ENCODE measurements around the gene SUGP1. TPM values are rescaled to one million over a fixed set of nuclear protein-coding genes. Genes with fewer than 3 reads are reported as not detected.

SUGP1 gene
- total RNA-seq, 1 experiment from 2014 or later: 73.8 TPM

DNA sequence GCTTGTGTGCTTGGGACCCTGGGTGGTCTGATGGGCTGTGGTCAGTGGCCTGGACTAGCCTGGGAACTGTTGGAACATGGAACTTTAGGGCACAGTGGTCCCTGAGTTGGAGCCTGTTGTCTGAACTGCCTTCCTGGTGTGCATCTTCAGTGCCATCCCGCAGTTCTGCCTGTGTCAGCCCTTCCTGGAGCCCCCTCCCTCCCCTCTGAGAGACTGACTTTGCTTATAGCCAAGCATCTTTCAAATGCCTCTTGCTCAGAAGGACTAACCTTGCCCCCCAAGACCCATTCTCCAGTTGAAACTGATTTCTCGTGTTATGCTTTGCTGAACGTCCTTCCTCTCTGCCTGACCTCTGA, 14.7 kb upstream of the SUGP1 start:
- ChIA-PET POLR2A (ENCODE audit: low non-redundant PET) (no interaction called here), CTCF (no interaction called here)
- no peak overlapping the region for H3K27ac ChIP-seq (ENCODE audit: low read depth, low read length, poor library complexity, severe bottlenecking)
- no peak for DNase-seq (ENCODE audit: low spot score)
- no TSS peak for BruUV-seq (replicated peaks)
- H3K27me3 ChIP-seq (replicated peaks; ENCODE audit: insufficient read depth, low read depth, low read length, poor library complexity): no peaks in the 10 kb centered on the region
- H3K4me1 ChIP-seq (ENCODE audit: insufficient read depth, low read length, poor library complexity, severe bottlenecking): no peaks in the 10 kb centered on the region
- intact Hi-C loops (cut with micrococcal nuclease; ENCODE audit: unreplicated experiment): no loop called here
- no peak for TF ChIP-seq EZH2 (IDR thresholded peaks at IDR 0.05; ENCODE audit: borderline replicate concordance, low read depth, low read length, poor library complexity, severe bottlenecking)
- TF ChIP-seq, protein P1, sequence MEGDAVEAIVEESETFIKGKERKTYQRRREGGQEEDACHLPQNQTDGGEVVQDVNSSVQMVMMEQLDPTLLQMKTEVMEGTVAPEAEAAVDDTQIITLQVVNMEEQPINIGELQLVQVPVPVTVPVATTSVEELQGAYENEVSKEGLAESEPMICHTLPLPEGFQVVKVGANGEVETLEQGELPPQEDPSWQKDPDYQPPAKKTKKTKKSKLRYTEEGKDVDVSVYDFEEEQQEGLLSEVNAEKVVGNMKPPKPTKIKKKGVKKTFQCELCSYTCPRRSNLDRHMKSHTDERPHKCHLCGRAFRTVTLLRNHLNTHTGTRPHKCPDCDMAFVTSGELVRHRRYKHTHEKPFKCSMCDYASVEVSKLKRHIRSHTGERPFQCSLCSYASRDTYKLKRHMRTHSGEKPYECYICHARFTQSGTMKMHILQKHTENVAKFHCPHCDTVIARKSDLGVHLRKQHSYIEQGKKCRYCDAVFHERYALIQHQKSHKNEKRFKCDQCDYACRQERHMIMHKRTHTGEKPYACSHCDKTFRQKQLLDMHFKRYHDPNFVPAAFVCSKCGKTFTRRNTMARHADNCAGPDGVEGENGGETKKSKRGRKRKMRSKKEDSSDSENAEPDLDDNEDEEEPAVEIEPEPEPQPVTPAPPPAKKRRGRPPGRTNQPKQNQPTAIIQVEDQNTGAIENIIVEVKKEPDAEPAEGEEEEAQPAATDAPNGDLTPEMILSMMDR (conservative IDR thresholded peaks at IDR 0.05; ENCODE audit: low read depth, low read length): no peak
- H3K9me3 ChIP-seq (ENCODE audit: low read depth, low read length, poor library complexity, severe bottlenecking): no peaks in the 10 kb centered on the region
- peaks cover 34% of the 10 kb centered on the region for H3K36me3 ChIP-seq (ENCODE audit: insufficient read depth, low read length, poor library complexity, severe bottlenecking)
- no peak overlapping the region for H3K4me3 ChIP-seq (ENCODE audit: low read depth, low read length, poor library complexity, severe bottlenecking)

DNA sequence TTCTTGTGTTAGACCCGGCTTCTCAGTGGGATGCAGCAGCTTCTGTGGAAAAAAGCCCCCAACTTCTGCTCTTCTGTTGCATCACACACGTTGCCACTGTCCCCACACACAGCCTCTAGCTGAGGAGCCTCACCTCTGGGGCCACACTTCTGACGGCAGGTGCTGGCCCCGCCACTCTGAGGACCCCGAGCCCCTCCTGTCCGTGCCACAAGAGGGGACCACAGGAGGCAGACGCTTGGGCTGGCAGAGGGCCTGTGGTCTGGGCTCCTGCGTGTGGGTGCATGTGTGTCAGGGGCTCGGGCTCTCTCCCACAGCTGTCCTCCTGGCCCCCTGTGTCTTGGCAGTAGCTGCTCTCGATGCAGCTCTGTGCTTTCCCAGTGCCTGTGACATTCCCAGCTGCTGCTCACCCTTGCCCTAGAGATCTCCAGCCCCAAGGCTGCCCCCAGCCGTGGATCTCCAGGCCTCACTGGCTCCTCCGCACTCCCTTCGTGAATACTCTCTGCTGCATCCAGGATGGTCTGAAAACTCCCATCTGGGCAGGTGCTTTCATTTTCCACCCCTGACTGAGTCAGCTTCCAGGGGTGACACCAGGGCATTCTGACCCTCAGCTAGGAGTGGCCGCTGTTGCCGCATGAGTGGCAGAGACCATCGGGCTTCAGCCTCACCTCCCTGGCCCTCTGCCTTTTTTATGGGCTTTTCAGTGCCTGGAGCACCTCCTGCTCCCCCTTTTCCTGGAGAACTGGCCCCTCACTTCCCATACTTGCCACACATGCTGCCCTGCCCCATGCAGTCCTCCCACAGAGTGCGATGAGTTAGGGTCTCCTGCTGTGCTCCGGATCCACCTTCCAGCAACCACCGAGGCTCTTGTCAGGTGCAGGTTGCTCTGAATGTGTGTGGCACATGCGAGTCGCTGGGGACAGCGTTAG, 14.0 kb upstream of the SUGP1 start:
- no TSS peak for BruUV-seq (replicated peaks)
- POLR2A ChIA-PET (ENCODE audit: low non-redundant PET): no interaction called here
- TF ChIP-seq, protein P1 (conservative IDR thresholded peaks at IDR 0.05; ENCODE audit: low read depth, low read length): no peak
- TF ChIP-seq EZH2 (IDR thresholded peaks at IDR 0.05; ENCODE audit: borderline replicate concordance, low read depth, low read length, poor library complexity, severe bottlenecking): no peak
- Histone ChIP-seq H3K4me1 (ENCODE audit: insufficient read depth, low read length, poor library complexity, severe bottlenecking) (no peaks in the 10 kb centered on the region), H3K9me3 (ENCODE audit: low read depth, low read length, poor library complexity, severe bottlenecking) (no peaks in the 10 kb centered on the region), H3K36me3 (ENCODE audit: insufficient read depth, low read length, poor library complexity, severe bottlenecking) (peaks cover 37% of the 10 kb centered on the region), H3K4me3 (ENCODE audit: low read depth, low read length, poor library complexity, severe bottlenecking) (no peak overlapping the region), H3K27me3 (replicated peaks; ENCODE audit: insufficient read depth, low read depth, low read length, poor library complexity) (no peaks in the 10 kb centered on the region), H3K27ac (ENCODE audit: low read depth, low read length, poor library complexity, severe bottlenecking) (no peak overlapping the region)
- CTCF ChIA-PET: no interaction called here
- no peak for DNase-seq (ENCODE audit: low spot score)
- intact Hi-C loops (cut with micrococcal nuclease; ENCODE audit: unreplicated experiment): no loop called here

DNA sequence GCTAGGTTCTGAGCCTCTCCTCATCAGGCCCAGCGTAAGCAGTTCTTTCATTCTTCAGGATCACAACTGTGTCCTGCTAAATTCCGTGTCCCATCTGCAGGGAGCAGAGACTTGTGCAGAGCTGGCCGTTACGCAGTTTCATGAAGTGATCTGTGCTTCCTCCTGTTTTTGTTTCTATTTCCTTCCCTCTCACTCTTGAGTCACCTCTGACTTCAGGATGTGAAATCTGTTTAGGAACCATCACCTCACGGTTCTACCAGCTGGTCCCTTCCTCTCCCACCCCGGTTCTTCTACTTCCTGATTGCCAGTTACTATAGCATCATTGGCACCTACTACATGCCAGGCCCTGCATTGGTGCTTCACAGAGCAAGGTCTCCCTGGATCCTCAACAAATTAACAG, 8.8 kb upstream of the SUGP1 start:
- TF ChIP-seq, protein P1 (conservative IDR thresholded peaks at IDR 0.05; ENCODE audit: low read depth, low read length): no peak
- no peak for TF ChIP-seq EZH2 (IDR thresholded peaks at IDR 0.05; ENCODE audit: borderline replicate concordance, low read depth, low read length, poor library complexity, severe bottlenecking)
- no TSS peak for BruUV-seq (replicated peaks)
- intact Hi-C loops (cut with micrococcal nuclease; ENCODE audit: unreplicated experiment): no loop called here
- POLR2A ChIA-PET (ENCODE audit: low non-redundant PET): no interaction called here
- Histone ChIP-seq H3K27me3 (replicated peaks; ENCODE audit: insufficient read depth, low read depth, low read length, poor library complexity) (no peaks in the 10 kb centered on the region), H3K36me3 (ENCODE audit: insufficient read depth, low read length, poor library complexity, severe bottlenecking) (peaks cover 36% of the 10 kb centered on the region), H3K9me3 (ENCODE audit: low read depth, low read length, poor library complexity, severe bottlenecking) (no peaks in the 10 kb centered on the region), H3K27ac (ENCODE audit: low read depth, low read length, poor library complexity, severe bottlenecking) (no peak overlapping the region), H3K4me3 (ENCODE audit: low read depth, low read length, poor library complexity, severe bottlenecking) (no peak overlapping the region), H3K4me1 (ENCODE audit: insufficient read depth, low read length, poor library complexity, severe bottlenecking) (no peaks in the 10 kb centered on the region)
- DNase-seq (ENCODE audit: low spot score): no peak
- CTCF ChIA-PET: no interaction called here
